ENCODE results near the gene FOXK1. TPM values are rescaled to one million over a fixed set of nuclear protein-coding genes. Genes with fewer than 3 reads are reported as not detected.
A peak's percentile ranks its signal among the peaks of the same experiment; 100 is the strongest.

FOXK1 gene
- total RNA-seq, 1 donor from 2014 or later, result 33.3 TPM

DNA sequence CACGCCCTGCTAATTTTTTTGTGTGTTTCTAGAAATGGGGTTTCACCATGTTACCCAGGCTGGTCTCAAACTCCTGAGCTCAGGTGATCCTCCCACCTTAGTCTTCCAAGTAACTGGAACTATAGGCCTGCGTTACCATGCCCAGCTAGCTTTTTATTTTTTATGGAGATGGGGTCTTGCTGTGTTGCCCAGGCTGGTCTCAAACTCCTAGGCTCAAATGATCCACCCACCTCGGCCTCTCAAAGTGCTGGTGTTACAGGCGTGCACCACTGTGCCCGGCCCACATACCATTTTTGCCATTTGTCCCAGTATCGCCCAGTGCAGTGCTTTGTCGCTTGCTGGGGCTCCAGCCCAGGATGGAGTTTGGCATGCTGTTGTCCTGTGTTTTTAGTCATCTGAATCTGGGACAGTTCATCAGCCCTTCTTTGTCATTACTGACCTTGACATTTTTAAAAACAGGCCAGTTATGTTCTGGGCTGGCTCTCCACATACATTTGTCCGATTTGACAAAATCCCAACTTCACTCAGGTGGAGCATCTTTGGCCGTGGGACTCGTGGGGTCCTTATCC, 16.7 kb downstream of the FOXK1 start:
- DNase-seq (ENCODE audit: low read depth, low spot score), result no peak

DNA sequence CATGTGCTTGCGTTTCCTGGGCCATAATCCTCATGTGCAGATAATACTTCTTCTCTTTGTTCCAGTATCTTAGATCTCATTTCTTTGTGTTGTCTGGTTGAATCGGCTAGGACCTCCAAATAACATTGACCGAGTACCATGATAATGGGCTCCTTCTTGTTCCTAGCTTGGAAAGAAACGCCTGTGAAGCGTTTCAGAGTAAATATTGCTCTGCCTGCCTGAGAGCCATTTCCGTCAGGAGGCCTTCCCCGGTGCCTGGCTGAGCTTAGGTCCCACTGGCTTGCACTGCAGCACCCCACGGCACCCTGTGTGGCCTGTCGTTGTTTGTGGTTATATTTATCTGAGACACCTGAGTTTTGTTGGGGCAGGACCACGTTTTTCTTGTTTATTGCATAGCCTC, 17.7 kb downstream of the FOXK1 start:
- no peak for DNase-seq (ENCODE audit: low read depth, low spot score)

DNA sequence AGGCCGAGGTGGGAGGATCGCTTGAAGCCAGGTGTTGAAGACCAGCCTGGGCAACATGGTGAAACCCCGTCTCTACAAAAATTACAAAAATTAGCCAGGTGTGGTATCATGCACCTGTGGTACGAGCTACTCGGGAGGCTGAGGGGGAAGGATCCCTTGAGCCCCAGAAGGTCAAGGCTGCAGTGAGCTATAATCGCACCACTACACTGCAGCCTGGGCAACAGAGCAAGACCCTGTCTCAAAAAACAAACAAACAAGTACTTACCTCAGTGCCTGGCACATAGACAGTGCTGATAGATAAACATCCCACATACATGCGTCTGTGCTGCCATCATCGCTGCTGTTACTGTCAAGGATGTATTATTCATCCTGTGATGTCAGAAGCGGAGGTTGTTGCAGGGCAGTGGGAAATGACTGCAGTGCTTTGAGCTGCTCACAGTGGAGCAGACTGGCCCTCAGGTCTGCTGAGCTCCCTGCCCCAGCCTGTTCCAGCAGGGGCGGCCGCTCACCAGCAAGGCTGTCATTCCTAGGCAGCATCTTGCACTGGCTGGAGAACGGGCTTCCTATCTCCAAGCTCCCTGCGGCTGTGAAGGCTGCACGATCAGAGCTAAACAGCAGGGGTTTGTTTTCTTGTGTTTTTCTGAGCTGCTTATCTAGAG, 18.6 kb downstream of the FOXK1 start:
- DNase-seq (ENCODE audit: low read depth, low spot score), result peak; percentile 96

DNA sequence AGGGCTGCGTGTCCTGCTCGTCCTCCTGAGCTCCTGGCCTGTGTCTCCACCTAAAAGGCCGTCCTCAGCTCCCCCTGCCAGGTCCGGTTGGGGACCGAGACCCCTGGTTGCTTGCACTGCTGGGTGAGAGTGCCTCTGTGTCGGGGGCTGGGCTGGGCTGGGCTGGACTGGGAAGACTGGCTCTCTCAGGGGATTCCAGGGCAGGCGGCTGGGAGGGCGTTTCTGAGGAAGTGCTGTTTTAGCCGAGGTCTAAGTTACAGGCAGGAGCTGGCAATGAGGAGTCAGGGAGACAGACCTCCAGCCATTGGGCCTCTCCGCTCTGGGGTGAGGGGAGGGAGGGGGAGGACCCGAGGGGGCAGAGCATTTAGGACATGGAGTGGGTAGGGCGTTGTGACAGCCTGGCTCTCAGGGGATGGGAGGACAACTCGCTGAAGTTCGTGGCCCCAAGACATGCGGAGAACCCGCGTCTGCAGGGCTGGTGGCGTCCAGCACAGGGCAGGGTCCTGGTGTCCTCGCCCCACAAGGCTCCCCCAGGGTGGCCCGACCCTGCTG, 20.9 kb downstream of the FOXK1 start:
- DNase-seq (ENCODE audit: low read depth, low spot score), result no peak

DNA sequence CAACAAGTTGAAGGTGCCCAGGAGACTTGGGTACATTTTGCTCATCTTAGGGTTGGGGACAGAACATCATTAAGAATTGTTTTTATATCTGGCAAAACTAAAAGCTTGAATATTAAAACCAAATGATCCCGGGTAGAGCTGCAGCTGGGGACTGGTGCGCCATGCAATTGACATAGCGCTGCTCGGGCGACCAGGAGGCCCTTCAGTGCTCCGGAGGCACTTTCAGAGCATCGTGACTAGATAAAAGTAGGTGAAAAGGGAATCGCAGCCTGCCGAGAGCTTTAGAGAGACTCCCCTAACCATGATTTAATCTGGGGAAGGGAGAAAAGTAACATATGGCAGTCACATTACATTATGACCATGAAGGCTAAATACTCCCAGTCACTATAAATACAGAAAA, 21.4 kb downstream of the FOXK1 start:
- no peak for DNase-seq (ENCODE audit: low read depth, low spot score)

DNA sequence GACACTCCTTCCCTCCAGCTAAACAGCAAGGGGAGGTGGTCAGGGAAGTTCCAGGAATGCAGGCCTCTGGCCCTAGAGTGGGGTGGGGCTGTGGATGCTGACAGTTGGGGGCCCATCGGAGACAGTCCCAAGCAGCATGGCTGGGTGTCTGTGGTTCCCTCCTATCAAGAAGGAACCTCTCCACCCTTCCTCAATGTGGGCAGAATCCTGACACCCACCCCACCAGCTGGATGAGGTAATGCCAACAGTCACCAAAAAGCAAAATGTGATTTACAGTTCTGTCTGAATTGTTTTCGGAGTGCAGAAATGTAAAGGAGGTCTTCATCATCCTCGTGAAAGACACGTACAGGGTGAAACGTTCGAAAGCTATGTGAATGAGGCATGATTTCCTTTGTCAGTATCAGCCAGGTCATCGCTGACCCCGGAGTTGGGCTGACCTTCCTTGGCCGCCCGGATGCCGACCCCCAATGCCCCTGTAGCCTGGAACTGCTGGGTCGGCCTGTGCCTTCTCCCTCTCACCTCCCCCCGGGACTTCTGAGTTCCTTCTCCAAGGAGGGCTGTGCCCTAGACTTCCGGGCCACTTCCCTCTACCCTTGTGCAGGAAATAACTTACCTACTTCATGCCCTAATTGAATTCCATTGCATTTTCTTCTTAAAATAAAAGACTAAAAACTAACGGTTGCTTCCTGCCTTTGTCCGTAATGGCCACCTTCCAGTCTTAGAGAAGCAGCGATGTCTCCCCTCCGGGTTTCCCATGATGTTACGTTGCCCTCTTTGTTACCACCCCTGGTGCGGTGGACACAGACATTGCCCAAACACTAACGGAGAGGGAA, 24.5 kb downstream of the FOXK1 start:
- peak; percentile 69 for DNase-seq (ENCODE audit: low read depth, low spot score)

DNA sequence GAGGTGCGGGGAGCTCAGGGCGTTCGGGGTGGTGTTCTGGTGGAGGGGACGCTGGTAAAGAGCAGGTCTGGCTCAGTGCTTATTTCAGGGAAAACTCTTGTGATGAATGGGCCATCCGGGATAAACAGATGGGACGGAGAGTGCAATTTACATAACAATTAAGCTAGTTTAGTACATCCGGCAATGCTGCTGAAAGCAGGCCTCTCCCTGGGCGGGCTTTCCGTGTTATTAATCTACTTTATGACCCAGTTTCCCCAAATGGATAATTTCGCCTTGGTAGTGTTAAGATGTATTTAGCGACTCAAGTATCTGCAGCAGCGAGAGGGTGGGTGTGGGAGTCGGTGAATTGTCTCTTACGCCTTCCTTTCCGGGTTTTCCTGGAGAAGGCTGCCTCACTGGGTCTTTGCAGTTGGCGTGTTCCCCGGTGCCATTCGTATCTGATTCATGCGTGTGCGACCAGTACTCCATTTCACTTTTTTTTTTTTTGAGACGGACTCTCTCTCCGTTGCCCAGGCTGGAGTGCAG, 25.2 kb downstream of the FOXK1 start:
- no peak for DNase-seq (ENCODE audit: low read depth, low spot score)

DNA sequence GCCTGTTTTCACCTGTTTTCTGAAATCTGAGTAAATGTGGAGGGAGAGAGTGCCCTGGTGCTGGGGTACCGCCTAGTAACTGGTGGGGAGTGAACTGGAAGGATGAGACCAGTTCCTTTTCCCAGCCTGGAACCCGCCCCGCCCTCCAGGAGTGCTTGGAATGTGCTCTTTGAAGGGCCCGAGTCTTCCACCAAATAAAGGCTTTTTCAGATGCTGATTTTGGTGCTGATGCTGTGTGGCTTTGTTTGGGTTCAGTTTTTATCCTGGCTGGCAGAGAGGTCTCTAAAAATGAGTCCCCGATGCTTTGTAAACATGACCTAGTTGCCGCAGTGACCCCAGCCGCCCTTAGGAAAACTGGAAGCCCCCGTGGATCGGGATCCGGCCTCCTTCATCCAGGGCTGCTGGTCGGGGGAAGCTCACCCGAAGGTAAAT, 25.9 kb downstream of the FOXK1 start:
- DNase-seq (ENCODE audit: low read depth, low spot score), result no peak

DNA sequence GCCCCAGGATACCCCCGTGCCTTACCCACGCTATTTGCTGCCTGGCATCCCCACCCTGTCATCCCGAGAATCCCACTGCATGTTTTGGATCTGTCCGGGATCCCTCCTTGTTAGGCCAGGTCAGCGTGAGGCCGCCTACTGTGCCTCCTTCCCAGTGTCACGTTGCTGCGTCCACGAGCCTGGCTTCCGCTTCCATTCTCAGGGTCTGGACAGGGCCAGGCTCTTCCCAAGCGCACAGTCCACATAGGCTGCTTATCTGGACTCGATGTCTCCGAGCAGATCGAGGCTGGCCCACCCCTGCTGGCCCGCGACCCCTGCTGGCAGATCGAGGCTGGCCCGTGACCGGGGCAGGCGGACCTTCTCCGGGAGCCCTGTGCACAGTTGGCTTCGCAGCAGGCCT, 27.1 kb downstream of the FOXK1 start:
- DNase-seq (ENCODE audit: low read depth, low spot score), result no peak

DNA sequence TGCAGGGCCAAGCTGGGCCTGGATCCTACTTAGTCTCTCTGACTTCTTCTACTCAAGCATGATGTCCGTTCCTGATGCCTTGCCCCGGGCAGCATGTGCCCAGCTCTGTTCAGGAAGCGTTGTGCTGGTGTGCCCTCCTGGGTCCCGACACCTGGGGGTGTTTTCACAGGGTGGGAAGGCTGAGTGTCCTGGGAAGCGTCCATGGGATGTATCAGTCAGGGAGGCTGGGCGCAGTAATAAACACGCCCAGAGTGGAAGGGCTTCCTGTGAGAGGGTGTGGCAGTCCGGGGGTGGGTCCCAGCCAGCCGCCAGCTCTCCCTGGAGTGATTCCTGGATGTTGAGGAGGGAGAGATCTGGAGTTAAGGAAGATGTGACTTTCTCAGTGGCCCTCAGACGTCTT, 29.0 kb downstream of the FOXK1 start:
- DNase-seq (ENCODE audit: low read depth, low spot score), result no peak

DNA sequence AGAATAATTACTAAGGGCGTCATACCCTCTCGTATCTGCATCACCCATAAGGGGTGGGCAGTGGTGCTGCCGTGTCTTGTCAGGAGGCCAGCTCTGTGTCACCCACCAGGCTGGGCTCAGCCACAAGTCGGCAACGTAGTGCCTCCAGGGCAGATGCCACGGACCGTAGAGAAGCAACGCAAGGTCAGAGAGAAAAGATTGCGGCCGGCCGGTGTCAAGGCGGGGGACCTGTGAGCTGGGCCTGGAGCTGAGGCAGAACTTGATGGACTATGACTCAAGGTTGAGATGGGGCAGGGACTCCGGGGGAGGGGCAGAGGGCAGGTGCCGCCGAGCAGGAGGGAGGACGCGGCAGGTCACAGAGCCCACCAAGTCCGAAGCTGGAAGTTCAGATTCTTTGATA, 29.5 kb downstream of the FOXK1 start:
- no peak for DNase-seq (ENCODE audit: low read depth, low spot score)

DNA sequence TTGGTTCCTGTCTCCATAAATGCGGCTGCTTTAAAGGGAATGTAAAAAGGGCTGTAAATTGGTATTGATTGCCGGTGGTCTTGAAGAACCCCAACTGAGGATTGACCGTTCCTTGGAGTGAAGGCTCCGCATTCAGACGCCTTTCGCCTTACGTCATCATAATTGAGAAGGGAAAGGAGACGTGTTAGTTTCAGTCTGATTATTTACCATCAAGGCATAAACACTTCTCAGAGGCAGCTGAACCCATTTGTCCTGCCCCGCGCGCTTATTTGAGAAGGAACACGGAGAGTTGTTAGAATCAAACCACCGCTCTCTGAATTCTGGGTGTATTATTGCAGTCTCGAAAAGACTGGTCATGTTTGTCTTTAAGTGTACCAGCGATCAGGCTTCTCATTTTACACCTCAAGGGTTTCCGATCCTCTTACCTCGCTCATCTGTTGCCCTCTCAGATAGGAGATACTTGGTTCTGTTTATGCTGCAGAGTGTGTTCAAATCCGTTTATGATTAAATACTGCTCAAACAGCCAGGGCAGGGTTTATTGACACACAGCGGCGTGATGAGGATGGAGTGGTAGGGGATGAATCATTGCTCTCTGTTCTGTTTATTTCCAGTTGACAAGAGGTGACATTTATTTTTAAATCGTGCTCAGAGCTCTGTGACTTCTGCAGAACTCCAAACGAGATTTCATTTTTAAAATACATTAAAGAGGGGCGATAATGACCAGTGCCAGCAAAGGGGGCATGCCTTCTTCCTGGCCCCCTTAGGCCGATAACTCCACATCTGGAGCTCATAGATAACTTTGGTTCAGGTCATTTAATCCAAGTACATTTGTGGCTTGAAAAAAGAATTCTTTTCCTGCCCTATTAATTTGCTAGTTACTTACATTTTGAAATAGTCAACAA, 30.4 kb downstream of the FOXK1 start:
- no peak for DNase-seq (ENCODE audit: low read depth, low spot score)

DNA sequence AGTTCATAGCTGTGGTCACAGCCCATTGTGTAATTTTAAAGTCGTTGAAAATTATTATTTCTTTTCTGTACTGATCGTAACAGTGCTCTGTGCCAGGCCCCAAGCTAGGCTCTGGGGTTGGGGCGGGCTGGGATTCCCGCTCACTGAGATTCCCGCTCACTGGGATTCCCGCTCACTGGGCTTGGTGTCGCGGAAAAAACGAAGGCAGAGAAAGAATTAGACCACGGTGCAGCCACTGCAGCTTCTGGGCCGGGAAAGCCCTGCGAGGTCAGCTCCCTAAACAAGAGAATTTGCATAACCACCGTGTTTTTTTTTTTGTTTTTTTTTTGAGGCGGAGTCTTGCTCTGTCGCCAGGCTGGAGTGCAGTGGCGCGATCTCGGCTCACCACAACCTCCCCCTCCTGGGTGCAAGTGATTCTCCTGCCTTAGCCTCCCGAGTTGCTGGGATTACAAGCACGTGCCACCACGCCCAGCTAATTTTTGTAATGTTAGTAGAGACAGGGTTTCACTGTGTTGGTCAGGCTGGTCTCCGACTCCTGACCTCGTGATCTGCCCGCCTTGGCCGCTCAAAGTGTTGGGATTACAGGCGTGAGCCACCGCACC, 31.2 kb downstream of the FOXK1 start:
- DNase-seq (ENCODE audit: low read depth, low spot score), result no peak

DNA sequence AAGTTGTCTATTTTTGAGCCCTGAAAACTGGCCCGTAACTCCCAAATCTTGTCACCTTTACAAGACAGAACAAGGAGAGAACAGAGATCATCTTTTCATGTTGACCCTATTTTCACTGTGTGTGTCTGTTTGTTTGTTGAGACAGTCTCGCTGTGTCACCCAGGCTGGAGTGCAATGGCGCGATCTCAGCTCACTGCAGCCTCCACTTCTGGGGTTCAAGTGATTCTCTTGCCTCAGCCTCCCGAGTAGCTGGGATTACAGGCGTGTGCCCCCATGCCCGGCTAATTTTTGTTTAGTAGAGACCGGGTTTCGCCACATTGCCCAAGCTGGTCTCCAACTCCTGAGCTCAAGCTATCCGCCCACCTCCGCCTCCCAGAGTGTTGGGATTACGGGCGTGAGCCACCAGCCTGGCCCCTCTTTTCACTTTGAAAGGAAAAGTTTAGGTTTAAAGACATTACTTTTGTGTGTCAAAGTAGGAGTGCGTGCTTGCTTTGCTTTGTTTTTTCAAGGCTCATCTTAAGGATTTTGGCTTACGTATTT, 32.1 kb downstream of the FOXK1 start:
- DNase-seq (ENCODE audit: low read depth, low spot score), result no peak

DNA sequence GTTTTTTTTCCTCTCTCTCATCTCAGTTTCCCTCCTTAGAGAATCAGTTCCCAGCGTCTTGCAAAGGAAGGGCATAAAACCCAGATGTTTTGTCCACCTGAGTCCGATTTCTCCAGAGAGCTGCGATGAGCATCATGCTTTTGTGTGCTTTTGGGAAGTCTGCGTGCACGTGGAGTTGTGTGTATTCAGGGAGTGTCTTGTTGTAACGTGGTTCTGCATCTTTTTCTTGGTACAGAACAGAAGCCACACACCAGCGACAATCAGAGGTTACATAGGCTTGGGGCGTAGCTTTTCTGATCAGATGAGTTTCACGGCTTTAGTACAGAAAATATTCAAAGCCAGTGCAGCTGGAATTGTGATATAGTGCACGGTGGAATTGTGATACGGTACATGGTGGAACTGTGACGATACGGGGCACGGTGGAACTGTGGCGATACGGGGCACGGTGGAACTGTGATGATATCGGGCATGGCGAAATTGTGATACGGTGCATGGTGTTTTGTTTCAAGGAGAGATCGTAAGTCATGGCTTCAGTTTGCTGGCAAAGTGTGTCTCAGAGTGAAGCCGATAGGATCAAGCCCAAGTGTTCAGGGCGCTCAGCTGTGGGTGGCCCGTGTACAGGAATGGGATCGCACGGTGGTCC, 32.8 kb downstream of the FOXK1 start:
- DNase-seq (ENCODE audit: low read depth, low spot score), result no peak

DNA sequence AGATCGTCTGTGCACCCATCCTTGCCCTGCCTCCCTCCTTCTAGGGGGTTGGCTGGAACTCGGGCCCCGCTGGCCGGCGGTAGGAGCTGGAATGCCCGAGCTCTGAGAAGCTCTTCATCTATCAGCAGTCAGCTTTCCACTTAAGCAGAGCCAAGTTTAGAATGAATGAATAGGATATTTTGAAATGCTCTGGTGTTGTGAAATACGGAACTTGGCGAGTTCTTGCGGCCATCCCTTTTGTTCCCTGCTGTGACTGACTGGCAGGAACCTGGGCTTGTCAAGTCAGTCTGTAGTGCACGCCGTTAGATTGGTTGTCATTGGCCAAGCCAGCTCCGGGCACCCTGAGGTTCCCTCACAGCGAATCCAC, 33.3 kb downstream of the FOXK1 start:
- no peak for DNase-seq (ENCODE audit: low read depth, low spot score)

DNA sequence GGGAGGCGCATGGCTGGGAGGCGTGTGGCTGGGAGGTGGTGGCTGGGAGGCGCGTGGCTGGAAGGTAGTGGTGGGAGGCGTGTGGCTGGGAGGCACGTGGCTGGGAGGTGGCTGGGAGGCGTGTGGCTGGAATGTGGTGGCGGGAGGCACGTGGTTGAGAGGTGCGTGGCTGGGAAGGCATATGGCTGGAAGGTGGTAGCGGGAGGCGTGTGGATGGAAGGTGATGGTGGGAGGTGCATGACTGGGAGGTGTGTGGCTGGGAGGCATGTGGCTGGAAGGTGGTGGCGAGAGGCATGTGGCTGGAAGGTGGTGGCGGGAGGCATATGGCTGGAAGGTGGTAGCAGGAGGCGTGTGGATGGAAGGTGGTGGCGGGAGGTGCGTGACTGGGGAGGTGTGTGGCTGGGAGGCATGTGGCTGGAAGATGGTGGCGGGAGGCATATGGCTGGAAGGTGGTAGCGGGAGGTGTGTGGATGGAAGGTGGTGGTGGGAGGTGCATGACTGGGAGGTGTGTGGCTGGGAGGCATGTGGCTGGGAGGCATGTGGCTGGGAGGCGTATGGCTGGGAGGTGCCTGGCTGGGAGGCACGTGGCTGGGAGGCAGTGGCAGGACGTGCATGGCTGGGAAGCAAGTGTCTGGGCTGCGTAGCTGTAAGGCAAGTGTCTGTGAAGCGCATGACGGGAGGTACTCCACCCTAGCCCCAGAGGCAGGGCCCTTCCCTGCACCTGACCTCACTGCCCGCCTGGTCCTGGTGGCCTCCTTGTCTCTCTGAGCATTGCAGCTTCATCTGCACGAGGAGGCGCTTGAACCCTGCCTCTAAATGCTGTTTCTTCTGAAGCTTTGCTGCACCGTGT, 35.1 kb downstream of the FOXK1 start:
- no peak for DNase-seq (ENCODE audit: low read depth, low spot score)

DNA sequence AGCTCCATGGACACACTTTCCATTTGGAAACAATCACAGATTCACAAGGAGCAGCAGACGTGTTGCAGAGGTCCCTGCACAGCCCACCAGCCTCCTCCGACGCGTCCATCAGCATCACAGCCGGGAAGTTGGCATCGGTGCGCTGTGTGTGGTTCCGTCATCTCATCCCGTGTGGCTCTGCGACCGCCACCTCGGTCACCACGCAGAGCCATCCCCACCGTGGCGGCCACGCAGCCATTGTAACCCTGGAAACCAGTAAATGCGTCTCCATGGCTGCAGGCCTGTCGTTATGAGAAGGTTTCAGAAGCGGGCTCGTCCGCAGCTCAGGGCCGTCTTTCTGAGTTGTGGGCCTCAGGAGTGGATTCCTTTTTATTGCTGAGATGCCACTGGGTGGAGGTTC, 36.0 kb downstream of the FOXK1 start:
- DNase-seq (ENCODE audit: low read depth, low spot score), result no peak

DNA sequence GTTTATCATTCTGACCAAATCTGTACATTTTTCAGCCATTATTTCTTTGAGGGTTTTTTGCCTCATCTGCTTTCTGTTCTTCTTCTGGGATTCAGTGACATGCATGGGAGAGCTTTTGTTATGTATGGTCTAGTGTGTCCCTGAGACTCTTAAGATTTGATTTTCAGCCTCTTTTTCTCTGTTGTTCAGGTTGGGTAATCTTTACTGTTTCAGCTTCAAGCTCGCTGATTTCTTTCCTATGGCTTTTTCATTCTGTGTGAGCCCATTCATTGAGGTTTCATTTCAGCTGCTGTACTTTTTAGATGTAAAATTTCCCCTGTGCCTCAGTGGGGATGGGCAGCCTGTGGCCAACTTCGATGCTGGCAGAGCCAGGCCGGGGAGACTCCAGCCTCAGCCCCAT, 38.1 kb downstream of the FOXK1 start:
- DNase-seq (ENCODE audit: low read depth, low spot score), result no peak

Measured in pulmonary artery endothelial cell (primary cell).